ENCODE measurements around the gene CCNY.

Gene CCNY

GRCh38 chr10:35567951-35568350 lies 231.6 kb downstream of the CCNY start:
- no peak for DNase-seq

DNA sequence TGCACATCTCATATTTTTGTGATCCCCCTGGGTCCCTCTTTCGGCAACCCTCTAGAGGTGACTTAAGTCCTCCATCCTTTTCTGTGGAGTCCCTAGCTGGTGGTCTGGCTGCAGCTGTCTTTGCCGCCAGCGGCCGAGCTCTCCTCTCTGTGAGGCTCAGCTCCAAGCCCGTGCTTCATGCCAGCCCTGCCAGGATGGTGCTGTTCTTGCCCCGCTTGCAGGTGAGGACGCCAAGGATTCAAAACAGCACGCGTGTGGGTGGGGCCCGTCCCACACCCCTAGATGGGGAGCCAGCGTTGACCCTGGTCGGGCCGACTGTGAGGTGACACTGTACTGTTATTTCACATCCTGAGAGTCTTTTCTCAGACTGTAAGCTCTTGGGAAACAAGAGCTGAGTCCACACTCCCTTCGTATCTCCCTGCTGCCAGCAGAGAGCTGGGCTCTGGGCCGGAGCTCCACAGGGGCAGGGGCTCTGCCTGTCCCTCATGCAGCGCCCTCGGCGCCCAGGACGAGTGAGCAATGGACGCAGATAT lies 232.2 kb downstream of the CCNY start:
- no peak for DNase-seq

DNA sequence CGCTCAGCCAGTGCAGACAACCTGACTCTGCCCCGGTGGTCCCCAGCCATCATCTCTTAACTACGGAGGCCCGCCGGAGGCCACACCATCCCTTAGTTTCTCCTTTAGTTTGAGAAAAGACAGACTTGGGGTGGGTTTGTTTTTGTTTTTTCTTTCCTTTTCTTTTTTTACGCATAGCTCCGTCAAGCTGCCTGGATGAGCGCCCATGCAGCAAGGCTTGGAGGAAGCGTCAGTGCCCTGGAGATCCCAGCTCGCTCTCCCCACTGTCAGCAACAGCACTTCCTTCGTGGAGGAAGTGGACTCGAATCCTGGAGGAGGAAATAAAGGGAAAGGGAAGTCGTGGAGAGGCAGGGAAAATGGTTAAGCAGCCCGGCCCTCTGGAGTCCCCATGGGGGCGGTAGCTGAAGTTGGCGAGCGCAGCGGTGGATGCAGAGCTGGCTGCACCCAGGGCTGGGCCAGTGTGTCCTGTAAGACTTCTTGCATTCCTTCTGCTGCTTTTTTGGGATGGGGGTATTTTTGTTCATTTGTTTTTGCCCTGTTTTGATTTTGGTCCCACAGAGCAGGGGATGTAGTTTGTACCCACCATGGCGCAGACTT lies 232.9 kb downstream of the CCNY start:
- DNase-seq, result no peak

DNA sequence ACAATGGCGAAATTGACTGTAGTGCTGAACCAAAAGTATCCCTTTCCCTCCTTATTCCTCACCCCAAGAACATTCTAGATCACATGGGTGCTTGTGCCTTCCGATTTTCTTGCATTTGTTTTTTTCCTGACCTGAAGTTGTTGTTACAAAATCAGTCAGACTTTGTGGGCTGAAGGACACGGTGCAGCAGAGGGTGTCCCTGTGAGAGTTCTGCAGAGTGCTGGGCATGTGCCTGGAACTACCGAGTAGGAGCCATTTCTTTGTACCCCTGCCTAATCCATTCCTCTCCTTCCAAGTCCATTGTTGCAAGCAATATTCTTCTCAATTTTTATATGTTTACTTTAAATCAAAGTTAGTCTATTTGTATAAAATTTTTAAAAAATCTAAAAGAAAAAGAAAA lies 233.5 kb downstream of the CCNY start:
- no peak for DNase-seq

GRCh38 chr10:35570397-35570796 lies 234.1 kb downstream of the CCNY start:
- DNase-seq, result no peak

- DNase-seq, result no peak
Measured at GRCh38 chr10:35572583-35572982, 236.3 kb downstream of the CCNY start.

GRCh38 chr10:35573796-35574195 lies 237.5 kb downstream of the CCNY start:
- DNase-seq, result no peak

DNA sequence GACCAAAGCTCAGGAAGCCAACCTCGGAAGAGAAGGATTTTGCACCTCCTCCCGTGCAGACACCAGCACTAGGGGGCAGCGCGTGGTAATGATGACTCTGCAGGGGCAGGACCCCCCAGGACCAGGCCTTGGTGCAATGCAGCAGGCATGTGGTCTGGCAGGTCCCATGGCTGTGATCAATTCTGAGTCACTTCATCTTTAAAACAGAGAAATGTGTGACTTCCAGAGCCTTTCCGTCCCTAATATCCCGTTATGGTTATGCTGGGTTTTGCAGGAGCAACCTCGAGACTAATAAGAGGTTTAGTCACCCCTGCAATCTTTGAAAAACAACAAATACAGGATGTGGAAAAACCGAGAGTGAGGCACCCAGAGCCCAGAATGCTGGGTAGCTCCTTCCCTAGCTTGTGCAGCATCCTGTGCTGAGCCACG lies 238.6 kb downstream of the CCNY start:
- no peak for DNase-seq

- DNase-seq, result no peak
Measured at GRCh38 chr10:35575640-35576039, 239.3 kb downstream of the CCNY start.

- no peak for DNase-seq
Measured at GRCh38 chr10:35576730-35577129, 240.4 kb downstream of the CCNY start.

DNA sequence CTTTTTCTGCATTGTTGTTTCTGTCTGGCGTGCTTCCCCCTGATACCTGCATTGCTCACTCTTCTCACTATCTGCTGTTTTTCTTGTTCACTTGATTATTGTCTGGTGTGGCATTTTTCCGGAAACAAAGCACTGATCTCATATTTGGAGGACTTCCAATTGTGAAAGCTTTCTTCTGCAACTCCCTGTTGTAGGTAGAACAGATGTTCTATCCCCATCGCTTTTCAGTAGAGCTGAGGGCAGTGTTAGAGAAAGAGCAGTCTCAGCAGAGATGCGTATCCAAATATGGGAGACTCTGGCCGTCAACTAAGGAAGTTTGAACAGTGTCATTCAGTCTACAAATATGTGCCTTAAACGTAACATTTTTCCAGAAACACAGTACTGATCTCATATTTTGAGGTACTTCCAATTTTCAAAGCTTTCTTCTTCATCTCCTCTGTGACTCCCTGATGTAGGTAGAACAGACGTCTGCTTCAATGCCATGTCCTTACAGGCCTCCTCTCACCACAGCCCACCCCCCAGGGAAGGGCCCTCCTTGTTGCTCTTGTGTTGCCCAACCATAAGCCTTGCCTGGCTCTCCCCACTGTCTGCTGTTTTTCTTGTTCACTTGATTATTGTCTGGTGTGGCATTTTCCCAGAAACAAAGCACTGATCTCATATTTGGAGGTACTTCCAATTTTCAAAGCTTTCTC lies 241.8 kb downstream of the CCNY start:
- DNase-seq, result no peak

GRCh38 chr10:35578618-35578956 lies 242.3 kb downstream of the CCNY start:
- DNase-seq, result no peak

GRCh38 chr10:35579116-35579515 lies 242.8 kb downstream of the CCNY start:
- no peak for DNase-seq

DNA sequence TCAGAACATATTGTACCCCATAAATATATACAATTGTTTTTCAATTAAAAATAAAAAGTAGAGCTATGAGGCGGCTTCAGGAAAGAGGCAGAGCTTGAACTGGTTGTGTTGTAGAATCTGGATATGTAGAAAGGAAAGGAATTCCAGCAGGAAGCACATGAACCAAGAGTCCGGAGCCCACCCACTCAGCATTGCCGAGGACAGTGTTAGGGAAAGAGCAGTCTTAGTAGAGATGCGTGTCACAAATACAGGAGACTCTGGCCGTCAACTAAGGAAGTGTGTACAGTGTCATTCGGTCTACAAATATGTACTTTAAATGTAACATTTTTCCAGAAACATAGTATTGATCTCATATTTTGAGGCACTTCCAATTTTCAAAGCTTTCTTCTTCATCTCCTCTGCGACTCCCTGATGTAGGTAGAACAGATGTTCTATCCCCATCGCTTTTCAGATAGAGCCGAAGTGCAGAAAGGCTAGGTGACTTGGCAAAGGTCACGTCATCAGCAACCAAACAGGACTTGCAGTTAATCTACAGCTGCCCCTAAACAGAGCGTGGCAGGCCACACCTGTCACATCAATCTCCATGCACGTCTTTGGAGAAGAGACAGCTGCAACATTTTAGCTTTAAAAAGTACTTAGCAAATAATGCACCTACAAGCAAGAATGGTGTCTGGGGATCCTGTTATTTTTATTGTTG lies 243.6 kb downstream of the CCNY start:
- no peak for DNase-seq

DNA sequence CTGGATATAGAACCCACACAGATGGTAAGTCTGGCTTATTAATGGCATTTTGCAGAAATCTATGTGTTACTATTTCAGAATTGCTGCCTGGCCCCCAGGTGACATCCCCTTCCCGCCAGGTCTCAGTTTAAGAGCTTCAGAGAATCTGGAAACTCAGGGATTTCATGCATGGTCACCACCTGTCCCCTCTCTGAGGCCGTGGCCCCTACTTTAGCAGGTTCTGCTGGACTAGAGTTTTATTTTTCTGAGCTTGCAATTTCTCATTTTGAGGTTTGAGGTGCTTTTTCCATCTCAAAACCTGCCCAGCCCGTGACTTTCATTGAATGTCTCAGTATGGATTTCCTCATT lies 244.1 kb downstream of the CCNY start:
- no peak for DNase-seq

DNA sequence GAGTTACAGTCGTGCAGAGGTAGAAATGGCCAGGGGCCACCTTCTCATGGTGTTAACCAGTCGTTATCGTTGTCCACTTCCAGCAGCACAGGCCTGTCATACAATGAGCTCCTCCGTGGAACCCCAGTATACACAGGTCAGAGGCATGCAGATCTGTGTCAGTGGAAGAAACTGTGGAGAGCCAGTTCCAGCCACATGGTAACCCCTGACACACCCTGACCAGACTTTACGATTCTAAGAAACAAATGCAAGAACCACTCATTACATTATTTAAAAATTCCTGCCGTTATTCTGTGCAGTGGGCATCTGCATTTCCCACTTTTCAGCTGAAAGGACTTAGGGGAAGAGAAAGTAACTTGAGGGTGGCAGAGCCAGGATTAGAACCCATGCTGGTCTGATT lies 245.3 kb downstream of the CCNY start:
- DNase-seq, result no peak

GRCh38 chr10:35584946-35585345 lies 248.6 kb downstream of the CCNY start:
- no peak for DNase-seq

GRCh38 chr10:35585356-35585755 lies 249.0 kb downstream of the CCNY start:
- DNase-seq, result no peak

DNA sequence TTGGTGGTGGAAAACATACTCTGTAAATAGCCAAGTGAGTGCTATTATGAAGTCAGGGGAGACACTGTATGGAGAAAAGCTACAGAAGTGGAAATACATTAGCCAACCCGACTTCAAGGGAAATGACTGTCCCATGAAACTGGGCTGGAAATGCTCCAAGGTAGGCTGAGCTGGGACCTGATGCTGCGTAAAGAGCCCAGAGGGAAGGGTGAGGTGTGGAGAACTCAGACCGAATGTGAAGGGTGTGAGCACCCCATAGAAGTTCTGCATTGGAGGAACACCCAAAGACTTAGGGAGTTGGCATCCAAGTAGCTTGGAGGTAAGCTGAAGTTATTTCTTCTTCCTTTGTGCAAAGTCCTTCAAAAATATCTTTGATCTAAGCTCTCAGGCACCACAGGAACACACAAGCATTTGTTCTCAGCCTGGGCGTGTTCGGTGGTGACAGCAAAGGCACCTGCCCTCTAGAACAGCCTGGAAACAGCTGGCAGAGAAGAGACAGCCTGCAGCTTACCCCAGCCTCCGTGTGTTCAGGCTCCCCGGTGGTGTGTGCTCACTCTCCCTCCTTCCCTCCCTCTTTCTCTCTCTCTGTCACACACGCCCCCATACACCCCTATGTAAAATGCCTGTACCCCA lies 249.7 kb downstream of the CCNY start:
- no peak for DNase-seq

DNA sequence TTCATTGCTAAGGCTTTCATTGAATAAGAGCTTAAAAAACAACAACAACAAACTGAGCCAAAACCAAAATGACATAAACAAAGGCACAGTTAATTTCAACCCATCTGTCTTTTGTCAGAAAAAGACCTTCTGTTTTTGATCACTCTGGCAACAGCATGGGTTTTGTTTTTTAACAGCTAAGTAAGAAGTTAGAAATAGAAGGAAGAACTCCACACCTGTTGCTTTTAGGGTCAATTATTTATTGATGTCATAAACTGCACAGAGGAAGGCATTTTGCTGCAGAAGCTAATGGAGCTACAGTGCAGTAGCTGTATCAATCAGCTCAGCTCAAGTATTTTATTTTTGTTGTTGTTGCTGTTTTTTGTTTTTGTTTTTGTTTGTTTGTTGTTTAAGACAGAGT lies 252.5 kb downstream of the CCNY start:
- DNase-seq, result no peak

GRCh38 chr10:35592441-35592840 lies 256.1 kb downstream of the CCNY start:
- DNase-seq, result no peak

DNA sequence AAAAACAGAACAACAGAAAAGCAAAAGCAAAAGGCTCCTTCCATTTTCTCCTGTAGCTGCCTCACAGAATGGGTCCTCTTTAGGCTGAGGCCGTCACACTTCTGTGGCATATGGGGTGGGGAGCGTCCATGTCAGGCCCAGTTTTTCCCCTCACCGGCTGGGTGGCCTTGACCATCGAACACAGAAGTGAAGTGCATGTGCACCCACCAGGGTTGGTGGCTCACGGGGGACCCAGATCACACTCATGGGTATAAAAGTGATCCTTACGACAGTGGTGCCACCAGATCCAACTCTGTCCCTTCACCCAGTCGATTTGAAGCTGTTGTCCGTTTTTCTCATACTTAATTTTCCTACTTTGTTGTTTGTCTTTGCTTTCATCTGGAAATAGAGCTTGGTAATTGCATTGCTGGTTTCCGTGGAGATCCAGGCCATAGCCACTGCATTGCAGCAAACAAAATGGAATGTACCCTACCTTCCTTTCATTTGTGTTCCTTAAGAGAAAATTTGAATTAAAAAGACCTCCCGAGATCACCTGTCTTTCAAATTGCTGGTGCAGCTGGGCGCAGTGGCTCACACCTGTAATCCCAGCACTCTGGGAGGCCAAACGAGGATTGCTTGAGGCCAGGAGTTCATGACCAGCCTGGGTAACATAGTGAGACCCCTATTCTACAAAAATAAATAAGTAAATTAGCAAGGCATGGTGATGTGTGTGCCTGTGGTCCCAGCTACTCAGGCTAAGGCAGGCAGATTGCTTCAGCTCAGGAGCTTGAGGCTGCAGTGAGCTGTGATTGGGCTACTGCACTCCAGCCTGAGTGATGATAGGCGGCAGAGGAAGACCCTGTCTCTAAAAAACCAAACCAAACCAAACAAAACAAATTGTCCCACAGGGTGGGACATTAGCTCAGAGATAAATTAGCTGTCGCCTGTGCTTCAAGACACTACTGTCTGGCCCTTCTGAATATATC lies 258.1 kb downstream of the CCNY start:
- DNase-seq, result no peak

DNA sequence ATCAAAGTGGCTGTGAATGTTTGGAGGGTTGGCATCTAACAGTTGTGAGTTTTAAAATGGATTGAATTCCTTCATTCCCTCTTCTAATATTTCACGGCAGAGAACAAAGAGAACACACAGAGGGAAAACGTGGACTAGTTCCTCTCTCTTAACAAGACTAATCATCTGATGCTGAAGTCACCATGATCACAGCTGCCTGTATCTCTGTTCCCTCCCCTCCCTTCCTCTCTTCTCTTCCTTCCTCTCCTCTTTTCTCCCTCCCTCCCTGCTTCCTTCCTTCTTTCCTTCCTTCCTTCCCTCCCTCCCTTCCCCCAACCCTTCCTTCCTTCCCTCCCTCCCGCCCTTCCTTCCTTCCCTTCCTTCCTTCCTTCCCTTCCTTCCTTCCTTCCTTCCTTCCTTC lies 258.8 kb downstream of the CCNY start:
- DNase-seq, result no peak
